SK-N-SH (cell line): Measurements from ENCODE around the gene C4orf50. TPM values are rescaled to one million over a fixed set of nuclear protein-coding genes. Genes with fewer than 3 reads are reported as not detected.

Source experiments
- CTCF ChIA-PET: fragments of 300-600, 350-600 bp; formaldehyde crosslinking; extraction: SDS; loops from one replicate; lab custom pipeline; 2021; lab: Yijun Ruan, JAX
- POLR2A ChIA-PET: fragments of 350-600 bp; sonication (Branson Sonifier 250); formaldehyde crosslinking; extraction: SDS; loops from one replicate; lab custom pipeline; 2020; ENCODE audit warnings: antibody characterized with exemption, inconsistent platforms; lab: Yijun Ruan, JAX
- DNase-seq: peaks from one replicate; pipeline ENCODE4 v3.0.0; 2012
- H2AFZ ChIP-seq: fragments of 200-600 bp; sonication (generic); 2 replicates; pipeline ENCODE4 v1.8.1; 2016; ENCODE audit warnings: antibody characterized with exemption, mild to moderate bottlenecking, low read depth
- H3F3A ChIP-seq: fragments of 200-600 bp; sonication (generic); replicated peaks from 2 replicates; pipeline ENCODE3; 2016; ENCODE audit warnings: antibody characterized with exemption, mild to moderate bottlenecking; ENCODE audit not compliant: insufficient read depth
- H3K27ac ChIP-seq, 2 experiments: fragments of 200-500 bp in 1 of 2; fragments of 200-600 bp in 1 of 2; sonication (Bioruptor generic) in 1 of 2; sonication (generic), shearing (Covaris generic) in 1 of 2; 2 replicates each; pipeline versions ENCODE4 v1.5.1 to v1.6.1; 2014 to 2016; ENCODE audit warnings: low read depth in 2 of 2, inconsistent platforms in 1 of 2, low read length in 1 of 2, mild to moderate bottlenecking in 1 of 2, mixed read lengths in 1 of 2
- H3K27me3 ChIP-seq: fragments of 200-600 bp; sonication (generic), shearing (Covaris generic); 2 replicates; pipeline ENCODE4 v1.6.1; 2016; ENCODE audit warnings: mixed run types; ENCODE audit not compliant: insufficient read depth
- H3K36me3 ChIP-seq, 2 experiments: fragments of 200-500 bp in 1 of 2; fragments of 200-600 bp in 1 of 2; sonication (Bioruptor generic) in 1 of 2; sonication (generic) in 1 of 2; replicated peaks in 1 of 2; 2 replicates each; pipeline versions ENCODE3 to v1.5.1; 2014 to 2016; ENCODE audit warnings: low read length in 1 of 2, mild to moderate bottlenecking in 1 of 2; ENCODE audit not compliant: insufficient read depth in 2 of 2, control insufficient read depth in 1 of 2
- H3K4me1 ChIP-seq, 2 experiments: fragments of 200-500 bp in 1 of 2; fragments of 200-600 bp in 1 of 2; sonication (Bioruptor generic) in 1 of 2; sonication (generic), shearing (Covaris generic) in 1 of 2; 2 replicates each; pipeline versions ENCODE4 v1.5.1 to v1.6.1; 2014 to 2016; ENCODE audit warnings: low read depth in 1 of 2, low read length in 1 of 2, mixed run types in 1 of 2; ENCODE audit not compliant: insufficient read depth in 2 of 2, control insufficient read depth in 1 of 2
- H3K4me2 ChIP-seq: fragments of 200-600 bp; sonication (generic), shearing (Covaris generic); 2 replicates; pipeline ENCODE4 v1.6.1; 2017; ENCODE audit warnings: mixed run types
- H3K4me3 ChIP-seq, 2 experiments: fragments of 200-500 bp in 1 of 2; fragments of 200-600 bp in 1 of 2; sonication (Bioruptor generic) in 1 of 2; sonication (generic), shearing (Covaris generic) in 1 of 2; 2 replicates each; pipeline versions ENCODE4 v1.5.1 to v1.8.1; 2014 to 2016; ENCODE audit warnings: low read depth in 2 of 2, inconsistent platforms in 1 of 2, low read length in 1 of 2, mild to moderate bottlenecking in 1 of 2, mixed read lengths in 1 of 2, moderate library complexity in 1 of 2
- H3K79me2 ChIP-seq: fragments of 200-600 bp; sonication (generic); 2 replicates; pipeline ENCODE4 v1.8.1; 2017; ENCODE audit warnings: mild to moderate bottlenecking; ENCODE audit not compliant: insufficient read depth
- H3K9ac ChIP-seq: fragments of 200-600 bp; sonication (generic); 2 replicates; pipeline ENCODE4 v1.6.1; 2017; ENCODE audit warnings: mixed run types
- H3K9me2 ChIP-seq: fragments of 200-600 bp; sonication (generic); 2 replicates; pipeline ENCODE4 v1.6.1; 2017; ENCODE audit warnings: mixed run types
- H3K9me3 ChIP-seq: fragments of 200-600 bp; sonication (generic); 2 replicates; pipeline ENCODE4 v1.6.1; 2017; ENCODE audit warnings: mixed run types, mild to moderate bottlenecking, moderate library complexity
- H4K20me1 ChIP-seq: fragments of 200-600 bp; sonication (generic); 2 replicates; pipeline ENCODE4 v1.6.1; 2017; ENCODE audit warnings: mild to moderate bottlenecking, mixed run types; ENCODE audit not compliant: insufficient read depth
- EP300 ChIP-seq, 2 experiments: IDR thresholded peaks; 2 replicates each; pipeline versions ENCODE4 v1.4.0 to v1.6.1; 2012; ENCODE audit warnings: borderline replicate concordance in 1 of 2, low read depth in 1 of 2, low read length in 1 of 2
- FOXJ3 ChIP-seq: sonication (generic); formaldehyde crosslinking; IDR thresholded peaks from 2 replicates; pipeline ENCODE4 v1.5.1; 2020; ENCODE audit warnings: mild to moderate bottlenecking, missing genetic modification reagents
- MEF2A ChIP-seq: IDR thresholded peaks from 2 replicates; pipeline ENCODE4 v1.4.0; 2012; ENCODE audit warnings: low read depth, borderline replicate concordance
- MXI1 ChIP-seq: IDR thresholded peaks from 2 replicates; pipeline ENCODE4 v1.6.1; 2012; ENCODE audit warnings: mild to moderate bottlenecking, low read depth, low read length, improper control_type of control experiment
- NFIC ChIP-seq: IDR thresholded peaks from 2 replicates; pipeline ENCODE4 v1.4.0; 2012; ENCODE audit warnings: borderline replicate concordance
- NRF1 ChIP-seq: IDR thresholded peaks from 2 replicates; pipeline ENCODE4 v1.6.1; 2012; ENCODE audit warnings: low read depth, mild to moderate bottlenecking, low read length
- POLR2AphosphoS5 ChIP-seq: IDR thresholded peaks from 2 replicates; pipeline ENCODE4 v1.6.1; 2012; ENCODE audit warnings: low read depth, low read length
- RAD21 ChIP-seq: IDR thresholded peaks from 2 replicates; pipeline ENCODE4 v1.6.1; 2012; ENCODE audit warnings: mild to moderate bottlenecking, low read length
- RCOR1 ChIP-seq: fragments of 150-350 bp; IDR thresholded peaks from 2 replicates; pipeline ENCODE4 v1.6.1; 2017; ENCODE audit warnings: antibody characterized with exemption, low read length
- RFX5 ChIP-seq: IDR thresholded peaks from 2 replicates; pipeline ENCODE4 v1.6.1; 2012; ENCODE audit warnings: mild to moderate bottlenecking, improper control_type of control experiment, low read length
- SMC3 ChIP-seq: IDR thresholded peaks from 2 replicates; pipeline ENCODE4 v1.6.1; 2012; ENCODE audit warnings: low read depth, low read length, improper control_type of control experiment
- TCF12 ChIP-seq: IDR thresholded peaks from 2 replicates; pipeline ENCODE4 v1.4.0; 2012
- TEAD4 ChIP-seq: IDR thresholded peaks from 2 replicates; pipeline ENCODE4 v1.4.0; 2012; ENCODE audit warnings: mild to moderate bottlenecking, borderline replicate concordance; ENCODE audit not compliant: insufficient read depth
- WGBS: methylation state at CpG from one replicate; pipeline ENCODE4 v1.1.6; 2017; ENCODE audit warnings: low lambda C conversion rate; 5-methylcytosine and 5-hydroxymethylcytosine counted together
- polyA plus RNA-seq, 3 experiments: library from polyadenylated mRNA; depleted of rRNA; stranded (reverse); fragments of >200 nt; gene quantifications; 2 replicates each; pipeline ENCODE4 v1.2.3, GENCODE V29; 2012
- TF ChIP-seq, protein P1 (sequence below): IDR thresholded peaks from 2 replicates; pipeline ENCODE4 v1.4.0; 2012; ENCODE audit warnings: low read depth
- TF ChIP-seq, protein P2 (sequence below): fragments of 200-600 bp; sonication (generic); IDR thresholded peaks from 2 replicates; pipeline ENCODE4 v1.6.1; 2017; ENCODE audit warnings: antibody characterized with exemption, mild to moderate bottlenecking, moderate library complexity
- TF ChIP-seq, protein P3 (sequence below): IDR thresholded peaks from 2 replicates; pipeline ENCODE4 v1.6.1; 2012; ENCODE audit warnings: mild to moderate bottlenecking, low read depth, low read length, moderate library complexity
- TF ChIP-seq, protein P4 (sequence below): fragments of 150-350 bp; IDR thresholded peaks from 2 replicates; pipeline ENCODE4 v1.6.1; 2017; ENCODE audit warnings: antibody characterized with exemption, low read length, low read depth, borderline replicate concordance

Gene C4orf50
- polyA plus RNA-seq, 1 of the 3 experiments (the other 2 are of a cell fraction): under 0.01 TPM

DNA sequence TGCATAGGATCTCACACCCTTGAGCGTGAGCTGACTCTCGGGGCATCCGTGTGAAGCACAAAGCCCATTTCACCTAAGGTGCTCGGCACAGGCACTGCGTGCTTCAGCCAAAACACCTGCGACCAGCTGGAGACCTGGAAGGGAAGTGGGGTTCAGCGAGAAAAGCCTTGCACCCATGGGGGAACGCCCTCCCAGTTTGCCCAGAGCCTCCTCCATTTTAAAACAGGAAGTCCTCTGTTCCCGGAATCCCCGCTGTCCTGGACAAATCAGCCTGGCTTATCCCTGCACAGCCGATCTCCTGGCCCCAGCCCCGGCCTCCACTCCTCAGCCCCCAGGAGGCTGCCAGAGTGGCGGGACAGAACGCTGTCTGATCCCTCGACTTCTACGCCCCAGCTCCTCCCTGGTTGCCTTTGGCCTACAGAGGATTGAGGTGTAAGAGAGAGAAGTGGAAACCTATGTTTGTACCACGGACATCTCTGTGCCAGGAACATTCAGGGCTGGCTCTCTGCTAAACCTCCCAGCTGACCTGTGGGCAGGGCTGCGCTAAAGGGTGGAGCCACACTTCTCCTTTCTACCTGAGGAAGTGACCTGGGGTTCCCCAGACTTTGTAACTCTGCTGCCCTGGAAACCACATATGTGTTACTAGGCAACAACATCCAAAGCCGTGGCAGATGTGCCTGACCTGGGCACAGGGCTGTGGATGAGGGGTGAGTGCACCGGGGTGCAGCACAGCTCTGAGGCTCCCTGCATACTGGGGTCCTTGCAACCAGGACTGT lies 3.8 kb upstream of the C4orf50 start:
- POLR2A ChIA-PET: no interaction called here
- H3K36me3 ChIP-seq: no peaks in the 10 kb centered on the region
- H2AFZ ChIP-seq: no peak overlapping the region
- H3K79me2 ChIP-seq: no peaks in the 10 kb centered on the region
- no peak overlapping the region for H3K27ac ChIP-seq
- H3F3A ChIP-seq: no peaks in the 10 kb centered on the region
- no peak overlapping the region for H3K4me2 ChIP-seq
- no peaks in the 10 kb centered on the region for H3K9me2 ChIP-seq
- H4K20me1 ChIP-seq: no peaks in the 10 kb centered on the region
- no peaks in the 10 kb centered on the region for H3K9me3 ChIP-seq
- H3K27me3 ChIP-seq: no peaks in the 10 kb centered on the region
- DNase-seq: no peak
- no peak for TF ChIP-seq RFX5
- TF ChIP-seq, protein P1, sequence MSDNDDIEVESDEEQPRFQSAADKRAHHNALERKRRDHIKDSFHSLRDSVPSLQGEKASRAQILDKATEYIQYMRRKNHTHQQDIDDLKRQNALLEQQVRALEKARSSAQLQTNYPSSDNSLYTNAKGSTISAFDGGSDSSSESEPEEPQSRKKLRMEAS: no peak
- TF ChIP-seq TCF12: no peak
- TF ChIP-seq NRF1: no peak
- TF ChIP-seq SMC3: no peak
- no peak for TF ChIP-seq RAD21
- TF ChIP-seq TEAD4: no peak
- TF ChIP-seq, protein P2, sequence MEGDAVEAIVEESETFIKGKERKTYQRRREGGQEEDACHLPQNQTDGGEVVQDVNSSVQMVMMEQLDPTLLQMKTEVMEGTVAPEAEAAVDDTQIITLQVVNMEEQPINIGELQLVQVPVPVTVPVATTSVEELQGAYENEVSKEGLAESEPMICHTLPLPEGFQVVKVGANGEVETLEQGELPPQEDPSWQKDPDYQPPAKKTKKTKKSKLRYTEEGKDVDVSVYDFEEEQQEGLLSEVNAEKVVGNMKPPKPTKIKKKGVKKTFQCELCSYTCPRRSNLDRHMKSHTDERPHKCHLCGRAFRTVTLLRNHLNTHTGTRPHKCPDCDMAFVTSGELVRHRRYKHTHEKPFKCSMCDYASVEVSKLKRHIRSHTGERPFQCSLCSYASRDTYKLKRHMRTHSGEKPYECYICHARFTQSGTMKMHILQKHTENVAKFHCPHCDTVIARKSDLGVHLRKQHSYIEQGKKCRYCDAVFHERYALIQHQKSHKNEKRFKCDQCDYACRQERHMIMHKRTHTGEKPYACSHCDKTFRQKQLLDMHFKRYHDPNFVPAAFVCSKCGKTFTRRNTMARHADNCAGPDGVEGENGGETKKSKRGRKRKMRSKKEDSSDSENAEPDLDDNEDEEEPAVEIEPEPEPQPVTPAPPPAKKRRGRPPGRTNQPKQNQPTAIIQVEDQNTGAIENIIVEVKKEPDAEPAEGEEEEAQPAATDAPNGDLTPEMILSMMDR: no peak
- no peak for TF ChIP-seq FOXJ3 (CRISPR knock-in tag)
- no peak for TF ChIP-seq MEF2A
- H3K9ac ChIP-seq: no peak overlapping the region
- H3K4me3 ChIP-seq: no peak overlapping the region
- CTCF ChIA-PET: interaction anchor here (0.8 to 5.2 kb wide), 5 partner anchors 11 to 66 kb away, joined by 3 to 80 read pairs (median 38); no protein-coding TSS in a partner anchor
- no peaks in the 10 kb centered on the region; a peak in 1 of 4 replicates for H3K4me1 ChIP-seq
- 39% methylated on average over 14 of the region's 20 CpGs for WGBS

DNA sequence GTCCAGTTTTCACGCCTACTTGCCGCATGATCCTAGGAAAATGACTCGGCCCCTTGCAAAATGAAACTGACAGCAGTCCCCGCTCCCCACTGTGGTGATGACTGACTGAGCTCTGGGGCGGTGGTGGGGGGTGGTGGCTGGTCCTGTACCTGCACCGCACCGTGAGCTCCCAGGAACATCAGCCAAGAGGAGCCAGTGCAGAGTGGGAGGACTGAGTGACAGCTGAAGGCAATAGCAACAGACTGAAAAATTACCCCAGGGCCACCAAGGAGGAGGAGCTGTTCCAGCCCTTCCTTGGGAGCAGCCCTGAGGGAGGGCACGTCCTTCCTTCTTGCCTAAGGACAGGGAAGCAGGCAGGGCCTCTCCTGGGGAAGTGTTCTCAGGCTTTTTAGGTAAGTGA lies 2.4 kb upstream of the C4orf50 start:
- POLR2A ChIA-PET: no interaction called here
- no peak overlapping the region for H3K9ac ChIP-seq
- no peak overlapping the region for H3K4me2 ChIP-seq
- H3K4me3 ChIP-seq: no peak overlapping the region
- H3K27me3 ChIP-seq: no peaks in the 10 kb centered on the region
- TF ChIP-seq EP300 (IDR thresholded peaks at IDR 0.05; ENCODE audit: borderline replicate concordance in 1 of 2, low read depth in 1 of 2, low read length in 1 of 2) (no peak), MXI1 (no peak), NRF1 (no peak), NFIC (no peak), POLR2AphosphoS5 (no peak), RAD21 (no peak), RCOR1 (no peak), TEAD4 (no peak), FOXJ3 (CRISPR knock-in tag) (no peak)
- TF ChIP-seq, protein P1: no peak
- TF ChIP-seq, protein P3, sequence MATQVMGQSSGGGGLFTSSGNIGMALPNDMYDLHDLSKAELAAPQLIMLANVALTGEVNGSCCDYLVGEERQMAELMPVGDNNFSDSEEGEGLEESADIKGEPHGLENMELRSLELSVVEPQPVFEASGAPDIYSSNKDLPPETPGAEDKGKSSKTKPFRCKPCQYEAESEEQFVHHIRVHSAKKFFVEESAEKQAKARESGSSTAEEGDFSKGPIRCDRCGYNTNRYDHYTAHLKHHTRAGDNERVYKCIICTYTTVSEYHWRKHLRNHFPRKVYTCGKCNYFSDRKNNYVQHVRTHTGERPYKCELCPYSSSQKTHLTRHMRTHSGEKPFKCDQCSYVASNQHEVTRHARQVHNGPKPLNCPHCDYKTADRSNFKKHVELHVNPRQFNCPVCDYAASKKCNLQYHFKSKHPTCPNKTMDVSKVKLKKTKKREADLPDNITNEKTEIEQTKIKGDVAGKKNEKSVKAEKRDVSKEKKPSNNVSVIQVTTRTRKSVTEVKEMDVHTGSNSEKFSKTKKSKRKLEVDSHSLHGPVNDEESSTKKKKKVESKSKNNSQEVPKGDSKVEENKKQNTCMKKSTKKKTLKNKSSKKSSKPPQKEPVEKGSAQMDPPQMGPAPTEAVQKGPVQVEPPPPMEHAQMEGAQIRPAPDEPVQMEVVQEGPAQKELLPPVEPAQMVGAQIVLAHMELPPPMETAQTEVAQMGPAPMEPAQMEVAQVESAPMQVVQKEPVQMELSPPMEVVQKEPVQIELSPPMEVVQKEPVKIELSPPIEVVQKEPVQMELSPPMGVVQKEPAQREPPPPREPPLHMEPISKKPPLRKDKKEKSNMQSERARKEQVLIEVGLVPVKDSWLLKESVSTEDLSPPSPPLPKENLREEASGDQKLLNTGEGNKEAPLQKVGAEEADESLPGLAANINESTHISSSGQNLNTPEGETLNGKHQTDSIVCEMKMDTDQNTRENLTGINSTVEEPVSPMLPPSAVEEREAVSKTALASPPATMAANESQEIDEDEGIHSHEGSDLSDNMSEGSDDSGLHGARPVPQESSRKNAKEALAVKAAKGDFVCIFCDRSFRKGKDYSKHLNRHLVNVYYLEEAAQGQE: no peak
- TF ChIP-seq, protein P4, sequence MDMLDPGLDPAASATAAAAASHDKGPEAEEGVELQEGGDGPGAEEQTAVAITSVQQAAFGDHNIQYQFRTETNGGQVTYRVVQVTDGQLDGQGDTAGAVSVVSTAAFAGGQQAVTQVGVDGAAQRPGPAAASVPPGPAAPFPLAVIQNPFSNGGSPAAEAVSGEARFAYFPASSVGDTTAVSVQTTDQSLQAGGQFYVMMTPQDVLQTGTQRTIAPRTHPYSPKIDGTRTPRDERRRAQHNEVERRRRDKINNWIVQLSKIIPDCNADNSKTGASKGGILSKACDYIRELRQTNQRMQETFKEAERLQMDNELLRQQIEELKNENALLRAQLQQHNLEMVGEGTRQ: no peak
- TF ChIP-seq, all 33 proteins: peak for 0
- no peak for DNase-seq
- Histone ChIP-seq H3K27ac (no peak overlapping the region), H3K4me1 (no peaks in the 10 kb centered on the region; a peak in 1 of 4 replicates), H3K9me3 (no peaks in the 10 kb centered on the region), H4K20me1 (no peaks in the 10 kb centered on the region), H3K36me3 (no peaks in the 10 kb centered on the region), H2AFZ (no peak overlapping the region), H3F3A (no peaks in the 10 kb centered on the region), H3K79me2 (no peaks in the 10 kb centered on the region), H3K9me2 (no peaks in the 10 kb centered on the region)
- WGBS: 60% methylated on average over 5 of the region's 8 CpGs
- CTCF ChIA-PET: interaction anchor here (0.6 to 5.2 kb wide), 28 partner anchors 8 to 335 kb away, joined by 3 to 80 read pairs (median 4); no protein-coding TSS in a partner anchor
